Measurements from ENCODE around the gene PGAP2. TPM values are rescaled to one million over a fixed set of nuclear protein-coding genes. Genes with fewer than 3 reads are reported as not detected.

Gene PGAP2
- total and polyA plus RNA-seq, 2 experiments from 2014 or later: 39.3 to 43.2 TPM

DNA sequence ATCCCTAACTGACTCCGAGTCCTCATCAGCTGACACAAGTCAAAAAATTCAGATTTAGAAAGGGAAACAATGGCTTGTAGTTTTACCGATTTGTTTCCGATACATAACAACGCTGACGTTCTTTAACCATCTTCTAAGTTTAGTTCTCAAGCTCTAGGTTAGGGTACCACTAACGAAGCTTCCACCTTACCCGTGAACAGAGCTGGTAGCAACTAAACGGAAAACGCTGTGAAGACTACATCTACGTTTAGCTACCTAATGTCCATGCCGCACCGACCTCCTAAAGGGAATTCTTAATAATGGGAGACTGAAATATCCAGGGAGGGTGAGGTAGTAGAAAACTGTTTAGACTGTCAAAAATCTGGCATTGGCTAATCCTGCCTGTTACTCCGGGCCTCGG, 12.0 kb upstream of the PGAP2 start:
- Histone ChIP-seq H3K27me3 (ENCODE audit: insufficient read depth) (no peaks in the 10 kb centered on the region), H3K4me2 (peak overlapping the region; percentile 94), H3K9me2 (ENCODE audit: insufficient read depth) (no peaks in the 10 kb centered on the region), H4K20me1 (replicated peaks; ENCODE audit: insufficient read depth) (peaks cover 46% of the 10 kb centered on the region), H3K36me3 (ENCODE audit: insufficient read depth) (peaks cover 22% of the 10 kb centered on the region), H3K79me2 (replicated peaks; ENCODE audit: insufficient read depth) (peaks cover 59% of the 10 kb centered on the region), H3K27ac (ENCODE audit: low read depth) (no peak overlapping the region), H3K4me3 (peak overlapping the region; percentile 89), H3K4me1 (ENCODE audit: insufficient read depth) (peaks cover 12% of the 10 kb centered on the region; the same call in 1 of the 2 replicates), H2AFZ (no peak overlapping the region), H3F3A (replicated peaks; ENCODE audit: low read depth) (peaks cover 8% of the 10 kb centered on the region; the same call in 1 of the 2 replicates)
- peak overlapping the region; percentile 89 for H3K27ac Mint-ChIP-seq
- H3K36me3 Mint-ChIP-seq (ENCODE audit: low read depth): peaks cover 32% of the 10 kb centered on the region
- H3K4me3 Mint-ChIP-seq: peak overlapping the region; percentile 98
- peaks cover 7% of the 10 kb centered on the region for H3K27me3 Mint-ChIP-seq (ENCODE audit: insufficient read depth, low read depth, poor library complexity)
- TF ChIP-seq STAT1 (IDR thresholded peaks at IDR 0.05; ENCODE audit: unreplicated experiment) (no peak), ZNF114 (CRISPR knock-in tag; IDR thresholded peaks at IDR 0.05) (no peak), NANOG (IDR thresholded peaks at IDR 0.05; ENCODE audit: borderline replicate concordance) (no peak), EZH2phosphoT487 (IDR thresholded peaks at IDR 0.05; ENCODE audit: unreplicated experiment) (no peak), CTCF (conservative IDR thresholded peaks at IDR 0.05; ENCODE audit: low read depth in 2 of 2) (no peak), POLR2AphosphoS5 (IDR thresholded peaks at IDR 0.05; ENCODE audit: low read depth) (no peak), CREB1 (CRISPR knock-in tag; IDR thresholded peaks at IDR 0.05; ENCODE audit: low read depth) (no peak), EZH2 (IDR thresholded peaks at IDR 0.05; ENCODE audit: low read depth, unreplicated experiment) (no peak), ETS1 (IDR thresholded peaks at IDR 0.05) (no peak)
- no peak for ATAC-seq
- no peaks in the 10 kb centered on the region; the same call in 2 of the 3 replicates for H3K9me3 Mint-ChIP-seq
- DNase-seq (ENCODE audit: low spot score): peak; percentile 5
- H3K4me1 Mint-ChIP-seq: peaks cover 16% of the 10 kb centered on the region; the same call in 2 of the 3 replicates

DNA sequence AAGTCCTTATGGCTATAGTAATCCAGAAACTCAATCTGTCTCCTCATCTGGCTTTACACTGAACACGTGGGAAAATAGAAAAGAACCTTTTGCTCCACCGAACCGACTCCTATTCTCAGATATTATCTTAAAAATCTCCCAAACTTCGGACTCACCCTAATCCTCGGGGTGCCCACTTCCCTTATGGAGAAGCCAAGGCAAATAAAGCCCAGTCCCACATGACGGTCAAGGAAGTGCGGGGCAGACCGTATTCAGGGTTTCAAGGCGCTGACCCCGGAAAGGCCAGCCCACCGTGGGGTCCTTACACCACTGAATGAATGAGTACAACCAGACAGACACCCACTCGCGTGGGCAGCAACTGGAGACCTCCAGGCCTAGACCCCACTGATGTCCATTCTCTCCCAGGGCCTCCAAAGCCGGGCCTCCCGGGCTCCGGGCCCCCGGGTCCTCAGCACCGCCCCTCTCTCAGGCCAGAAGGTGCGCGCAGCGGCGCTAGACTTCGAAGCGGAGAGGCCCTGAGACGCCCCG, 11.5 kb upstream of the PGAP2 start:
- DNase-seq (ENCODE audit: low spot score): peak; percentile 73
- ATAC-seq: peak; percentile 63

More for the DNA sequence above, 11.5 kb upstream of the PGAP2 start:
- Histone ChIP-seq H3K27ac (ENCODE audit: low read depth) (peak overlapping the region; percentile 52), H4K20me1 (replicated peaks; ENCODE audit: insufficient read depth) (peaks cover 42% of the 10 kb centered on the region), H3K79me2 (replicated peaks; ENCODE audit: insufficient read depth) (peaks cover 54% of the 10 kb centered on the region), H3F3A (replicated peaks; ENCODE audit: low read depth) (peaks cover 8% of the 10 kb centered on the region; the same call in 1 of the 2 replicates), H3K9me2 (ENCODE audit: insufficient read depth) (no peaks in the 10 kb centered on the region), H3K4me2 (peak overlapping the region; percentile 94), H3K4me1 (ENCODE audit: insufficient read depth) (peaks cover 12% of the 10 kb centered on the region; the same call in 1 of the 2 replicates), H3K36me3 (ENCODE audit: insufficient read depth) (peaks cover 22% of the 10 kb centered on the region), H3K27me3 (ENCODE audit: insufficient read depth) (no peaks in the 10 kb centered on the region), H3K4me3 (peak overlapping the region; percentile 89), H2AFZ (no peak overlapping the region)
- peaks cover 7% of the 10 kb centered on the region for H3K27me3 Mint-ChIP-seq (ENCODE audit: insufficient read depth, low read depth, poor library complexity)
- peak overlapping the region; percentile 98 for H3K4me3 Mint-ChIP-seq
- no peak for TF ChIP-seq EZH2phosphoT487 (IDR thresholded peaks at IDR 0.05; ENCODE audit: unreplicated experiment)
- no peak for TF ChIP-seq ZNF331 (CRISPR knock-in tag; IDR thresholded peaks at IDR 0.05; ENCODE audit: low read depth)
- no peak for TF ChIP-seq POLR2AphosphoS5 (IDR thresholded peaks at IDR 0.05; ENCODE audit: low read depth)
- H3K27ac Mint-ChIP-seq: peak overlapping the region; percentile 89
- no peaks in the 10 kb centered on the region; the same call in 2 of the 3 replicates for H3K9me3 Mint-ChIP-seq
- peaks cover 16% of the 10 kb centered on the region; the same call in 2 of the 3 replicates for H3K4me1 Mint-ChIP-seq
- H3K36me3 Mint-ChIP-seq (ENCODE audit: low read depth): peaks cover 32% of the 10 kb centered on the region
